Measurements from ENCODE around the gene NEMP2. TPM values are rescaled to one million over a fixed set of nuclear protein-coding genes. Genes with fewer than 3 reads are reported as not detected.

The NEMP2 gene
- total RNA-seq, 1 experiment from 2014 or later: 12.0 TPM

DNA sequence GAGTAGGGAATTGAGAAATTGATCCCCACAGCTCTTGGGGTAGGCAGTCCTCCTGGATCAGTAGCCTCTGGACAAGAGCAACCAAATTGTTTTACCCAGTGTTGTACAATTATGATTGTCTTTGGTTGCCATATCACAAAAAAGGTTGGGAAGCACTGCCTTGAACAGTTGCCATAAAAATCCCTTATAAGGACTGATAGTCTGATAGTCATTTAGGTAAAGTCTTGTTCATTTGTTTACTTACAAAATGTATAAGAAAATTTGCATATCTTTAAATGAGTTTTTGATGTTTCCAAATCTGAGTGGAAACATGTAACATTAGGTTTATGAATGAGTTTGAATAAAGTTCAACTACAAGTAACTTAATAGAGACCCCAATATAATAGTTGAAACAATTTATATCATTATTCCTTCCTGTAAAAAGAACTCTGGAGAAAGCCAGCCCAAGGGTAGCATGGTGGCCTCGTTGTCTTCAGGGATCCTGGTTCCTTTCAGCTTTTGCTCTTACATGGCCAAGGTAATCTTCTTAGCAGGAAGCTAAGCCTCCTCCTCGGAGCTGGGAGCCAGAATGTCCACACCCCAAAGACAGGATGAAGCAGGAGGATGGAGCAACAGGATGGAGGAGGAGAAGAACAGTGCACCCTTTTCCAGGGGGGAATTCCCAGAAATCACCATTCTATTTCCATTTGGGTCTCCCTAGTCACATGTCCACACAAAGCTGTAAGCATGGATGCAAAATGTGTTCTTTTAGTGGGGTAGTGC lies 35.7 kb upstream of the NEMP2 start:
- Histone ChIP-seq H3K4me1 (ENCODE audit: control insufficient read depth, insufficient read depth, low read length) (no peaks in the 10 kb centered on the region), H3K27ac (ENCODE audit: low read length) (no peak overlapping the region), H3K9me3 (ENCODE audit: control insufficient read depth, insufficient read depth, low read depth, low read length) (peaks cover 6% of the 10 kb centered on the region; the same call in 1 of the 2 replicates), H3K27me3 (ENCODE audit: control insufficient read depth, insufficient read depth, low read length) (no peaks in the 10 kb centered on the region), H3K36me3 (ENCODE audit: control insufficient read depth, insufficient read depth, low read length) (no peaks in the 10 kb centered on the region), H3K4me3 (ENCODE audit: low read depth in 2 of 2, low read length in 2 of 2) (no peak overlapping the region)
- DNase-seq (ENCODE audit: low read depth, low spot score) (no peak), ATAC-seq (no peak)
- intact Hi-C loops (cut with micrococcal nuclease; ENCODE audit: unreplicated experiment): no loop called here
- POLR2A ChIA-PET: no interaction called here
- TF ChIP-seq, protein P1, sequence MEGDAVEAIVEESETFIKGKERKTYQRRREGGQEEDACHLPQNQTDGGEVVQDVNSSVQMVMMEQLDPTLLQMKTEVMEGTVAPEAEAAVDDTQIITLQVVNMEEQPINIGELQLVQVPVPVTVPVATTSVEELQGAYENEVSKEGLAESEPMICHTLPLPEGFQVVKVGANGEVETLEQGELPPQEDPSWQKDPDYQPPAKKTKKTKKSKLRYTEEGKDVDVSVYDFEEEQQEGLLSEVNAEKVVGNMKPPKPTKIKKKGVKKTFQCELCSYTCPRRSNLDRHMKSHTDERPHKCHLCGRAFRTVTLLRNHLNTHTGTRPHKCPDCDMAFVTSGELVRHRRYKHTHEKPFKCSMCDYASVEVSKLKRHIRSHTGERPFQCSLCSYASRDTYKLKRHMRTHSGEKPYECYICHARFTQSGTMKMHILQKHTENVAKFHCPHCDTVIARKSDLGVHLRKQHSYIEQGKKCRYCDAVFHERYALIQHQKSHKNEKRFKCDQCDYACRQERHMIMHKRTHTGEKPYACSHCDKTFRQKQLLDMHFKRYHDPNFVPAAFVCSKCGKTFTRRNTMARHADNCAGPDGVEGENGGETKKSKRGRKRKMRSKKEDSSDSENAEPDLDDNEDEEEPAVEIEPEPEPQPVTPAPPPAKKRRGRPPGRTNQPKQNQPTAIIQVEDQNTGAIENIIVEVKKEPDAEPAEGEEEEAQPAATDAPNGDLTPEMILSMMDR (IDR thresholded peaks at IDR 0.05): no peak
- TF ChIP-seq POLR2AphosphoS5 (IDR thresholded peaks at IDR 0.05; ENCODE audit: low read depth, low read length) (no peak), TCF7L2 (IDR thresholded peaks at IDR 0.05; ENCODE audit: low read depth, low read length) (no peak), SIN3A (IDR thresholded peaks at IDR 0.05; ENCODE audit: borderline replicate concordance, insufficient read depth, low read depth, low read length) (no peak)
- TF ChIP-seq, protein P2, sequence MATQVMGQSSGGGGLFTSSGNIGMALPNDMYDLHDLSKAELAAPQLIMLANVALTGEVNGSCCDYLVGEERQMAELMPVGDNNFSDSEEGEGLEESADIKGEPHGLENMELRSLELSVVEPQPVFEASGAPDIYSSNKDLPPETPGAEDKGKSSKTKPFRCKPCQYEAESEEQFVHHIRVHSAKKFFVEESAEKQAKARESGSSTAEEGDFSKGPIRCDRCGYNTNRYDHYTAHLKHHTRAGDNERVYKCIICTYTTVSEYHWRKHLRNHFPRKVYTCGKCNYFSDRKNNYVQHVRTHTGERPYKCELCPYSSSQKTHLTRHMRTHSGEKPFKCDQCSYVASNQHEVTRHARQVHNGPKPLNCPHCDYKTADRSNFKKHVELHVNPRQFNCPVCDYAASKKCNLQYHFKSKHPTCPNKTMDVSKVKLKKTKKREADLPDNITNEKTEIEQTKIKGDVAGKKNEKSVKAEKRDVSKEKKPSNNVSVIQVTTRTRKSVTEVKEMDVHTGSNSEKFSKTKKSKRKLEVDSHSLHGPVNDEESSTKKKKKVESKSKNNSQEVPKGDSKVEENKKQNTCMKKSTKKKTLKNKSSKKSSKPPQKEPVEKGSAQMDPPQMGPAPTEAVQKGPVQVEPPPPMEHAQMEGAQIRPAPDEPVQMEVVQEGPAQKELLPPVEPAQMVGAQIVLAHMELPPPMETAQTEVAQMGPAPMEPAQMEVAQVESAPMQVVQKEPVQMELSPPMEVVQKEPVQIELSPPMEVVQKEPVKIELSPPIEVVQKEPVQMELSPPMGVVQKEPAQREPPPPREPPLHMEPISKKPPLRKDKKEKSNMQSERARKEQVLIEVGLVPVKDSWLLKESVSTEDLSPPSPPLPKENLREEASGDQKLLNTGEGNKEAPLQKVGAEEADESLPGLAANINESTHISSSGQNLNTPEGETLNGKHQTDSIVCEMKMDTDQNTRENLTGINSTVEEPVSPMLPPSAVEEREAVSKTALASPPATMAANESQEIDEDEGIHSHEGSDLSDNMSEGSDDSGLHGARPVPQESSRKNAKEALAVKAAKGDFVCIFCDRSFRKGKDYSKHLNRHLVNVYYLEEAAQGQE (IDR thresholded peaks at IDR 0.05; ENCODE audit: insufficient read depth in 1 of 2, low read depth in 2 of 2, low read length in 1 of 2): no peak
- in situ Hi-C loops (cut with HindIII; ENCODE audit: low pct_unique_long_range_greater_than_20kb, low sequenced_read_pairs): no loop called here
- CTCF ChIA-PET: no interaction called here
- BruUV-seq (replicated peaks): no TSS peak

DNA sequence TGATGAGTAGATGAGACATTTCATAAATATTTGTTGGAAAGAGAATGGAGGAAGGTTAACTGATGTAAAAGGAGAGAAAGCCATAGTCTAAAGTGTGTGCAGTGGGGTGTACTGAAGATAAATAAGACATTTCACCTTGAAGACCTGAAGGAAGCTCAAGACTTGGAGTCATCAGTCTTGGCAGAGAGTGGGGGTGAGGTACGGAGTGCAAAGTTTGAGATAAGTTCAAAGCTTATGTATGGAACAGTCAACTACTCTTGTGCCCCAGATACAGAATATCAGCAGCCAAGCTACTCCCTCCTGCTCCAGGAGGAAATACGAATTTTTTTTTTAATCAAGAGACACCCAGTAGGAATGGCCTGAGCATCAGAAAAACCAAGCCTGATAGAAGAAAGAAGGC lies 30.3 kb upstream of the NEMP2 start:
- H3K4me1 ChIP-seq (ENCODE audit: control insufficient read depth, insufficient read depth, low read length): no peaks in the 10 kb centered on the region
- no peak overlapping the region for H3K27ac ChIP-seq (ENCODE audit: low read length)
- intact Hi-C loops (cut with micrococcal nuclease; ENCODE audit: unreplicated experiment) (no loop called here), in situ Hi-C loops (cut with HindIII; ENCODE audit: low pct_unique_long_range_greater_than_20kb, low sequenced_read_pairs) (no loop called here)
- peaks cover 6% of the 10 kb centered on the region; the same call in 1 of the 2 replicates for H3K9me3 ChIP-seq (ENCODE audit: control insufficient read depth, insufficient read depth, low read depth, low read length)
- H3K27me3 ChIP-seq (ENCODE audit: control insufficient read depth, insufficient read depth, low read length): no peaks in the 10 kb centered on the region
- ATAC-seq (no peak), DNase-seq (ENCODE audit: low read depth, low spot score) (no peak)
- TF ChIP-seq SIN3A (IDR thresholded peaks at IDR 0.05; ENCODE audit: borderline replicate concordance, insufficient read depth, low read depth, low read length) (no peak), POLR2AphosphoS5 (IDR thresholded peaks at IDR 0.05; ENCODE audit: low read depth, low read length) (no peak), TCF7L2 (IDR thresholded peaks at IDR 0.05; ENCODE audit: low read depth, low read length) (no peak)
- TF ChIP-seq, protein P1 (IDR thresholded peaks at IDR 0.05): no peak
- TF ChIP-seq, protein P2 (IDR thresholded peaks at IDR 0.05; ENCODE audit: insufficient read depth in 1 of 2, low read depth in 2 of 2, low read length in 1 of 2): no peak
- ChIA-PET POLR2A (interaction anchor here (0.5 kb wide), 1 partner anchor 736 kb away, joined by 4 read pairs; no protein-coding TSS in a partner anchor), CTCF (no interaction called here)
- H3K36me3 ChIP-seq (ENCODE audit: control insufficient read depth, insufficient read depth, low read length): no peaks in the 10 kb centered on the region
- BruUV-seq (replicated peaks): no TSS peak
- H3K4me3 ChIP-seq (ENCODE audit: low read depth in 2 of 2, low read length in 2 of 2): no peak overlapping the region

Data from Panc1 (cell line).